Ovary (tissue), 3 donors: Measurements from ENCODE around the gene C20orf173.

ENCODE experiments used
- CTCF ChIP-seq, 3 donors: fragments of 450-650 bp in 2 of 3; fragments of 200-600 bp in 1 of 3; IDR thresholded peaks; one replicate each; pipeline versions ENCODE4 v1.5.1 to v1.8.0; 2016 to 2022; ENCODE audit warnings: antibody characterized with exemption in 3 of 3, mild to moderate bottlenecking in 1 of 3
- EP300 ChIP-seq: sonication (generic); formaldehyde crosslinking; IDR thresholded peaks from one replicate; pipeline ENCODE4 v1.6.1; 2017; ENCODE audit warnings: antibody characterized with exemption
- POLR2A ChIP-seq: fragments of 450-650 bp; IDR thresholded peaks from one replicate; pipeline ENCODE4 v1.6.1; 2017; ENCODE audit warnings: antibody characterized with exemption, mild to moderate bottlenecking, moderate library complexity
- donor health status: DM: no; HTN: no; CAD: no.

DNA sequence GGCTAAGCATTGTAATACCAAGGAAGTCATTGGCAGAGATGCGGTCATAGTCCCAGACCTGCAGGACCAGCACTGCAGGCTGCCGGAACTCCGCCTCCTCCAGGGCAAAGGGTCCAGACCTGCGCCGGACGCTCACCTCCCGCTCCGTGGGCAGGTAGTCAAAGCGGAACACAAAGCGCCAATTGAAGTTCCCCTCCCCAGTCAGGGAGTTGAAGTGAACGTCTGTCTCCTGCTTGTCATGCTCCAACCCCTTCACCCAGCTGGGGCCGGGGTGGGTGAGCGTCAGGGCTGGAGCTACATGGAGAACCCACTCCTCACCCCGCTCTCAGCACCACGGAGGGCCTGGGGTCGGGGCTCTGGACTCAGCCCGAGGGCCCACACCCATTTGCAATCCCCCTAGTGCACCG, 30.7 kb upstream of the C20orf173 start:
- TF ChIP-seq POLR2A (no peak), CTCF (IDR thresholded peaks at IDR 0.05) (no peak), EP300 (no peak)
